GM21723 (cell line): ENCODE measurements around the gene MRPS10.

Experiments used
- ATAC-seq: cut with Tn5 transposase; IDR thresholded peaks from one replicate; pipeline ENCODE4 v1.9.1; 2021; ENCODE audit warnings: mild to moderate bottlenecking, moderate library complexity; ENCODE audit not compliant: unreplicated experiment

Gene MRPS10

GRCh38 chr6:42217519-42218367 is at the start of gene MRPS10:
Gene MRPS10 (minus strand): TSS chr6:42217861. CDS start chr6:42217849, 12 bp downstream.
- ATAC-seq = peak; percentile 91

DNA sequence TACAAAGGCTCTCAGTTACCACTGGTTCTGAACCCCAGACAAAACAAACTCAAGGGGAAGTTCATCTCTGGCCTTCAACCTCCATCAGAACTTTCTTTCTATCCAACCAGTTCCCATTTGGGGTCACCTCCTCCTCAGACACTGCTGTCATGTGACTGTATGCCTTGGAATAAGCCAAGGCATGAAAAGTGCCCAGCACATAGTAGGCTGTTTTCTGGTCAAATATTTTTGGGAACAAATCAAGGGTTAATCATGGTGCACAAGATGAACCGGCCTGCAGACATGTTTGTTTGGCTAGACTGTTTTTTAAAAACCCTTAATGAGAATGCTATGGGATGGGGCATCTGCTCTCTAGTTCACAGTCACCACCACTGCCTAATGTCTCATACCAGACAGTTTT is 48.9 kb upstream of the MRPS10 start:
- ATAC-seq = no peak

GRCh38 chr6:42264852-42265390 is 47.3 kb upstream of the MRPS10 start:
- ATAC-seq = no peak

- no peak for ATAC-seq
Observed at GRCh38 chr6:42264162-42264851, 46.6 kb upstream of the MRPS10 start.

DNA sequence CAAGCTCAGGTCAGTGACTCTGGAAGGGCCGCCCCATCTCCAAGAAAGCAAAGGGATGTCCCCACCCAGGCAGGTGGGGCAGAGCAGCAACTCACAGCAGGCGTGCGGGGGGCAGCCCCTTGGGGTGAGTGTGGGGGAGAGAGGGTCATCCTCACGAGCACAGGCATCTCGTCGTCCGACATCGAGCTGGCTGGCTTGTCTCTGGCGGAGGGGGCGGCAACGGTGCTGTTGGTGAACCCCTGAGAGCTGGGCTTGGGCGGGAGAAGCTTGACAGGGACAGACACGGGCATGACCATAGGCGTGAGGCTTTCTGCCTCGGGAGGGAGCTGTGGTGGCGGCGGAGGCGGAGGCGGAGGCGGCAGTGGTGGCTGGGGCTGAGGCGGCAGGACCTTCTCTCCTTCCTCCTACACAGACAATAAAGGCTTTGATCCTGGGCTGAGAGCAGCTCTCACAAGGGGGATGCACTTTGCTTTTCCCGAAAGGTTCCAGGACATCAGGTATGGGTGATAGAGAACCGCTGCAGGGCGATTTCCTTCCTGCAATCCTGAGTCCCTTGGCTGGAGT is 45.6 kb upstream of the MRPS10 start:
- ATAC-seq = no peak

- no peak for ATAC-seq
Observed at GRCh38 chr6:42260972-42261371, 43.3 kb upstream of the MRPS10 start.

DNA sequence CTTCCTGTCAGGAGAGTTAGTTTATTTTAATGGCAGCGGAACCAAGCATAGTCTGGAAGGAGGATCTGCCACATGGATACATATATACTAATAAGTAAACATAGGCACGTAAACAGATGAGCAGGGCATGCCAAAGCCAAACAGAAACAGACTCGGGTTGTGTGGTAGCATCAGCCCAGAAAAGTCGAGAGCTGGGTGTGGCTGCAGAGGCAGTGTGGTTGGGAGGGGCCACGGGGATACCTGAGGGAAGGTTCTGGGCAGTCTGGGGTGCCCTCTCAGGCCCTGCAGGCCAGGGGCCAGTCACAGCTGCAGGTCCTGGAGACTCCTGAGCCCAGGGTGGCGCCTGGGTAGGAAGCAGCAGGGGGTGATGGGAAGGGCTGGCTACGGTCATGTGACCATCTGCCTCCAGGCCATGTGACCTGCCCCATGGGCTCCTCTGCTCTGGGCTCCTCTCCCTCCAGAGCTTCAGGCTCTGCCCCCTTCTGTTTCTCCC is 42.8 kb upstream of the MRPS10 start:
- no peak for ATAC-seq

DNA sequence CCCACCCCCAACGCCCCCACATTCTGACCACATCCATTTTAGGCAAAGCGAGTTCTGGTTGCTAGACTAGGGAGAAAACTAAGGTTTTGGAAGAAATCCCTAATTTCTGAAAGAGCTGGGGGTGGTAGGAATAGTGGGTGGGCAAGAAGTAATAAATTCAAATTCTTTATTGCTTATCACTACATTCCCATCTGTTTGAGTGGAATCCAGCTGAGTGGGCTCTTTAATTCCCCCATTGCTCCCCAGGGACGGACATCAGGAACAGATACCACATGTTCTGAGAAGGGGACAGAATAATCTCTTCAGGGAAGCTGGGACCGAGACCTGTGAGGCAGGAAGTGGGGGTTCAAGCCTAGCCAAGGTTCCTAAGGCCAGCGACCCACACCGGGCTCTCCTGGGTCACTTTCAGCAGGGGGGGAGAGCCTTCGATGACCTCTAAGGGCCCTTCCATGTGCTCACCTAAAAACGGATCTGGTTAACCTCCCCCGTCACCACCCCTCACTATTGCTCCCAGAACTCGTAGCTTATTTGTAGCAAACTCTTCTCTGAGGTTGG is 42.3 kb upstream of the MRPS10 start:
- ATAC-seq = no peak

- no peak for ATAC-seq
Observed at GRCh38 chr6:42259286-42259685, 41.6 kb upstream of the MRPS10 start.

DNA sequence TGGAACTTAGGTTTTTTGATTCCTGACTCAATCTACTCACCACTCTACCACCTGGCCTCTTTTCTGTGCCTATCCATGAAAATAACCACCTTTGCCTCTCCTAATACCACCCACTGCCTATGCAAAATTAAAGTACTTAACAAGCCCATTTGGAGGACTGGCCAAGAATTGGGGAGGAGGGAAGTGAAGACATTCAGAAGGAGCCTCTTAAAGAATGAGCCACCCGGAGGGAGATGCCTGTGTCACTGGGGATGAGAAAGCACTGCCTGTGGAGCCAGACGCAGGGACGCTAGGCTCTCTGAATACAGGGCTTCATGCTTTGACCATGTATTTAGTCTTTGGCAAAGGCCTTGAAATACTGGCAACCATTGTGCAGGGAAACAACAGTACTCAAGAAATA is 40.0 kb upstream of the MRPS10 start:
- ATAC-seq = no peak

DNA sequence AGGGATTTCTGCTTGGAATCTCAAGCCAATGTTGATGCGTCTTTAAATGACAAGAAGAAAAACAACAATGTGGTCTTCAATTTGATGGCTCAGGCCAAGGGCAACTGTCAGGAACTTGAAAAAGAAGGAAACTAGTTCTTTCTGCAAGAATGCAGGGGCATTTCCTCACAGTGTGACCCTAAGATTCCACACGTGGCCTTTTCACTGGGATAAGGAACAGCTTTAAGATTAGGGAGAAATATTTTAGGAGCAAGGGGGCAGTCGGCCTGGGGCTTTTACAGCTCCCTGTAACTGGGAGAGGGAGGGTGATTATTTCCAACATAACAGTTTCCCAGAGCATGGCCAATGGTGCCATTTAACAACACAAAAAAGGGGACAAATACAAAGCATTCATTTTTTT is 39.4 kb upstream of the MRPS10 start:
- no peak for ATAC-seq

GRCh38 chr6:42255050-42255449 is 37.4 kb upstream of the MRPS10 start:
- ATAC-seq = no peak

GRCh38 chr6:42254505-42254904 is 36.8 kb upstream of the MRPS10 start:
- no peak for ATAC-seq

GRCh38 chr6:42251911-42252637 is 34.4 kb upstream of the MRPS10 start:
- no peak for ATAC-seq

DNA sequence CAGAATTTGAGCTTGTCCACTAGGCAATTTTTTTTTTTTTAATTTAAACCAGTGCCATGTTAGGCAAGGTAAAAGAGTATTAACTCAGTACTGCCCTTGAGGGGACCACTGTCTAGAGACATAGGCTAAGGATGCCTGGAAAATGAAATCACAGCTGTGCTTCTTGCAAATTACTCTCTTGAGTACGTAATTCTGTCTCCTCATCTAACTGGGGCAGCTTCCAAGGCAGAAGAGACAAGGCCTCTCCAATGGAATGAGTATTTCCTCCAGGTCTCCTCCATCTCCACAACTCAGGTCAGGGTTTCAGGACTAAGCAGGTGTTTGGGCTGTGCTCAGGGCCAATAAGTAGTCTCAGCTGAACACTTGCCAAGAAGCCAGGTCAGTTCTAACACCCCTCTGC is 33.8 kb upstream of the MRPS10 start:
- no peak for ATAC-seq

- no peak for ATAC-seq
Observed at GRCh38 chr6:42250274-42250931, 32.7 kb upstream of the MRPS10 start.

GRCh38 chr6:42249279-42249678 is 31.6 kb upstream of the MRPS10 start:
- no peak for ATAC-seq

GRCh38 chr6:42243046-42243445 is 25.4 kb upstream of the MRPS10 start:
- no peak for ATAC-seq

DNA sequence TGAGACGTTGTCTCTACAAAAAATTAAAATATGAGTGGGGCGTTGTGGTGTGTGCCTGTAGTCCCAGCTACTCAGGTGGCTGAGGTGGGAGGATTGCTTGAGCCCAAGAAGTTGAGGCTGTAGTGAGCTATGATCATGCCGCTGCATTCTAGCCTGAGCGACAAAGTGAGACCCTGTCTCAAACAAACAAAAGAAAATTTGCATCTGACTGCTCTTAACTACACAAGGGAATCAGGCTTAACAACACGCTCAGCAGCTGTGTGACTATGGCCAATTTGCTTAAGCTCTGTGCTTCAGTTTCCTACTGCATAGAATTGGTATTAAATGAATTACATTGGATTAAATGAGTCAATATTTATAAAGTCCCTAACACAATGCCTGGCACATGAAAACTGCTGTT is 24.3 kb upstream of the MRPS10 start:
- ATAC-seq = no peak

DNA sequence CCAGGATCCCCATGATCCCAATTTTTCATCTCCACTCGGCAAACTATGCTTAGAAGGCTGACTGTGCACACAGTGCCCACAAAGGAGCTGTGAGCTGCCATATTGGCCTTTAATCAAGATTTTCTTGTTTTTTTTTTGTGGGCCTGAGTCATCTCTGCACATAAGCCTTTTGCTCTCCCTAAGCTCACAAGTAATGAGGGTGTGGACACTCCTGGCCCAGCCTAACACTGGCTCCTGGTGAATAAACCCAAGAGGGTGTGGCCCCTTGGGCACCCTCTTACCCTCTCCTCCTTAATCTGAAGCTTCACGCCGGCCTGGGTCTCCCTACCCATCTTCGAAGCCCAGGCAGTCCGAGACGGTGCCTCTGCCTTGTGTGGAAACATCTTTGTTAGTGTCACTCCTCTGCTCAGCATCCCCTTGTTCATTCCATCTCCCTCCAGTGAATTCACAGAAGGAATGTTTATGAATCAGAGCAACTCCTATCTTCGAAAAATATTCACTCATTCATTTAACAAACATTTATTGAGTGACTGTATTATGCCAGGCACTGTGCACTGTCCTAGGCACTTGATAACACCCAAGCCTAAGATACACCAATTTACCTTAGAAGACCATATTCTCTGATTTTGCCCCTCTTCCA is 22.2 kb upstream of the MRPS10 start:
- no peak for ATAC-seq
